HG03575 (cell line): Measurements from ENCODE around the gene RYR1.
A peak's percentile ranks its signal among the peaks of the same experiment; 100 is the strongest.
"Not testable (repeated sequence)": the region's sequence is repeated elsewhere in the genome, so short reads cannot be mapped to it uniquely, and the experiment has no call there.

Source experiments
- ATAC-seq: cut with Tn5 transposase; IDR thresholded peaks from one replicate; pipeline ENCODE4 v1.9.1; 2021; ENCODE audit not compliant: unreplicated experiment, insufficient number of reproducible peaks, low FRiP score; ENCODE audit errors: extremely low read depth

Gene RYR1

GRCh38 chr19:38395381-38396114 is 37.9 kb upstream of the RYR1 start:
- no peak for ATAC-seq

- no peak for ATAC-seq
Observed at GRCh38 chr19:38399081-38399480, 34.4 kb upstream of the RYR1 start.

GRCh38 chr19:38399537-38399936 is 34.0 kb upstream of the RYR1 start:
- ATAC-seq: no peak

- ATAC-seq: no peak
Observed at GRCh38 chr19:38400361-38400760, 33.1 kb upstream of the RYR1 start.

- ATAC-seq: no peak
Observed at GRCh38 chr19:38401148-38401547, 32.3 kb upstream of the RYR1 start.

GRCh38 chr19:38402623-38402966 is 30.9 kb upstream of the RYR1 start:
- no peak for ATAC-seq

GRCh38 chr19:38402967-38403674 is 30.4 kb upstream of the RYR1 start, which contains the start of gene FAM98C:
FAM98C (plus strand) TSS chr19:38403093; CDS start chr19:38403154, 61 bp downstream.
- ATAC-seq: peak; percentile 35

GRCh38 chr19:38404858-38405257 is 28.6 kb upstream of the RYR1 start:
- ATAC-seq: no peak

- no peak for ATAC-seq
Observed at GRCh38 chr19:38405276-38405675, 28.2 kb upstream of the RYR1 start.

- no peak for ATAC-seq
Observed at GRCh38 chr19:38409631-38410133, 23.8 kb upstream of the RYR1 start.

- ATAC-seq: not testable (repeated sequence)
Observed at GRCh38 chr19:38410407-38410806, 23.1 kb upstream of the RYR1 start.

GRCh38 chr19:38411041-38411712 is 22.3 kb upstream of the RYR1 start:
- ATAC-seq: no peak

GRCh38 chr19:38411898-38412297 is 21.6 kb upstream of the RYR1 start:
- ATAC-seq: not testable (repeated sequence)

GRCh38 chr19:38412491-38412890 is 21.0 kb upstream of the RYR1 start:
- no peak for ATAC-seq

- no peak for ATAC-seq
Observed at GRCh38 chr19:38412961-38413360, 20.5 kb upstream of the RYR1 start.

- no peak for ATAC-seq
Observed at GRCh38 chr19:38413416-38413815, 20.1 kb upstream of the RYR1 start.

- ATAC-seq: no peak
Observed at GRCh38 chr19:38417146-38417543, 16.3 kb upstream of the RYR1 start.

- ATAC-seq: no peak
Observed at GRCh38 chr19:38417544-38418506, 15.7 kb upstream of the RYR1 start.

GRCh38 chr19:38420935-38421334 is 12.6 kb upstream of the RYR1 start:
- ATAC-seq: no peak
